Measurements from ENCODE around the gene SNED1. TPM values are rescaled to one million over a fixed set of nuclear protein-coding genes. Genes with fewer than 3 reads are reported as not detected.

SNED1 gene
- total RNA-seq, 2 experiments from 2014 or later, result 0.91 to 1.0 TPM

GRCh38 chr2:240957656-240958365 is 40.6 kb upstream of the SNED1 start:
- no peak for DNase-seq

GRCh38 chr2:240958366-240959213 is 39.8 kb upstream of the SNED1 start:
- Mint-ChIP-seq H3K4me1 (no peaks in the 10 kb centered on the region), H3K9me3 (no peaks in the 10 kb centered on the region), H3K36me3 (no peaks in the 10 kb centered on the region), H3K27me3 (no peaks in the 10 kb centered on the region), H3K4me3 (no peak overlapping the region), H3K27ac (no peak overlapping the region)
- DNase-seq, result no peak

More at GRCh38 chr2:240957656-240958365, 40.6 kb upstream of the SNED1 start:
- H3K9me3 Mint-ChIP-seq, result no peaks in the 10 kb centered on the region
- H3K27ac Mint-ChIP-seq, result no peak overlapping the region
- no peaks in the 10 kb centered on the region for H3K27me3 Mint-ChIP-seq
- H3K36me3 Mint-ChIP-seq, result no peaks in the 10 kb centered on the region
- no peak overlapping the region for H3K4me3 Mint-ChIP-seq
- H3K4me1 Mint-ChIP-seq, result no peaks in the 10 kb centered on the region

- no peaks in the 10 kb centered on the region for H3K36me3 Mint-ChIP-seq
- no peak overlapping the region for H3K4me3 Mint-ChIP-seq
- no peaks in the 10 kb centered on the region for H3K4me1 Mint-ChIP-seq
- no peak overlapping the region for H3K27ac Mint-ChIP-seq
- DNase-seq, result no peak
- no peaks in the 10 kb centered on the region for H3K27me3 Mint-ChIP-seq
- H3K9me3 Mint-ChIP-seq, result no peaks in the 10 kb centered on the region
These were observed 39.0 kb upstream of the SNED1 start for GRCh38 chr2:240959214-240959940.

GRCh38 chr2:240959941-240960308 is 38.5 kb upstream of the SNED1 start:
- Mint-ChIP-seq H3K36me3 (no peaks in the 10 kb centered on the region), H3K9me3 (no peaks in the 10 kb centered on the region), H3K4me3 (no peak overlapping the region), H3K27ac (no peak overlapping the region), H3K4me1 (no peaks in the 10 kb centered on the region), H3K27me3 (no peaks in the 10 kb centered on the region)
- DNase-seq, result no peak

- H3K4me3 Mint-ChIP-seq, result no peak overlapping the region
- no peaks in the 10 kb centered on the region for H3K4me1 Mint-ChIP-seq
- H3K27ac Mint-ChIP-seq, result no peak overlapping the region
- H3K9me3 Mint-ChIP-seq, result no peaks in the 10 kb centered on the region
- no peaks in the 10 kb centered on the region for H3K36me3 Mint-ChIP-seq
- H3K27me3 Mint-ChIP-seq, result no peaks in the 10 kb centered on the region
- DNase-seq, result no peak
These were observed 38.0 kb upstream of the SNED1 start for GRCh38 chr2:240960309-240960970.

- no peak for DNase-seq
- H3K4me1 Mint-ChIP-seq, result no peaks in the 10 kb centered on the region
- no peaks in the 10 kb centered on the region for H3K36me3 Mint-ChIP-seq
- no peaks in the 10 kb centered on the region for H3K27me3 Mint-ChIP-seq
- H3K9me3 Mint-ChIP-seq, result no peaks in the 10 kb centered on the region
- H3K27ac Mint-ChIP-seq, result no peak overlapping the region
- no peak overlapping the region for H3K4me3 Mint-ChIP-seq
These were observed 37.2 kb upstream of the SNED1 start for GRCh38 chr2:240960971-240961876.

- H3K36me3 Mint-ChIP-seq, result no peaks in the 10 kb centered on the region
- no peak for DNase-seq
- no peaks in the 10 kb centered on the region for H3K27me3 Mint-ChIP-seq
- H3K27ac Mint-ChIP-seq, result no peak overlapping the region
- H3K9me3 Mint-ChIP-seq, result no peaks in the 10 kb centered on the region
- no peaks in the 10 kb centered on the region for H3K4me1 Mint-ChIP-seq
- H3K4me3 Mint-ChIP-seq, result no peak overlapping the region
These were observed 36.5 kb upstream of the SNED1 start for GRCh38 chr2:240961910-240962299.

- H3K4me3 Mint-ChIP-seq, result no peak overlapping the region
- H3K4me1 Mint-ChIP-seq, result no peaks in the 10 kb centered on the region
- no peaks in the 10 kb centered on the region for H3K9me3 Mint-ChIP-seq
- no peak overlapping the region for H3K27ac Mint-ChIP-seq
- H3K27me3 Mint-ChIP-seq, result no peaks in the 10 kb centered on the region
- DNase-seq, result no peak
- no peaks in the 10 kb centered on the region for H3K36me3 Mint-ChIP-seq
These were observed 35.9 kb upstream of the SNED1 start for GRCh38 chr2:240962300-240963064.

GRCh38 chr2:240963065-240963867 is 35.2 kb upstream of the SNED1 start:
- Mint-ChIP-seq H3K27me3 (no peaks in the 10 kb centered on the region), H3K9me3 (no peaks in the 10 kb centered on the region), H3K4me1 (no peaks in the 10 kb centered on the region), H3K36me3 (no peaks in the 10 kb centered on the region), H3K27ac (no peak overlapping the region), H3K4me3 (no peak overlapping the region)
- no peak for DNase-seq

- H3K27ac Mint-ChIP-seq, result no peak overlapping the region
- no peak overlapping the region for H3K4me3 Mint-ChIP-seq
- no peaks in the 10 kb centered on the region for H3K4me1 Mint-ChIP-seq
- no peak for DNase-seq
- no peaks in the 10 kb centered on the region for H3K36me3 Mint-ChIP-seq
- no peaks in the 10 kb centered on the region for H3K27me3 Mint-ChIP-seq
- no peaks in the 10 kb centered on the region for H3K9me3 Mint-ChIP-seq
These were observed 34.3 kb upstream of the SNED1 start for GRCh38 chr2:240963868-240964703.

GRCh38 chr2:240964704-240965295 is 33.6 kb upstream of the SNED1 start:
- H3K4me3 Mint-ChIP-seq, result no peak overlapping the region
- H3K27me3 Mint-ChIP-seq, result no peaks in the 10 kb centered on the region
- no peaks in the 10 kb centered on the region for H3K36me3 Mint-ChIP-seq
- DNase-seq, result no peak
- no peaks in the 10 kb centered on the region for H3K4me1 Mint-ChIP-seq
- no peaks in the 10 kb centered on the region for H3K9me3 Mint-ChIP-seq
- H3K27ac Mint-ChIP-seq, result no peak overlapping the region

- Mint-ChIP-seq H3K9me3 (no peaks in the 10 kb centered on the region), H3K27ac (no peak overlapping the region), H3K36me3 (peaks cover 2% of the 10 kb centered on the region), H3K27me3 (no peaks in the 10 kb centered on the region), H3K4me1 (no peaks in the 10 kb centered on the region), H3K4me3 (no peak overlapping the region)
- no peak for DNase-seq
These were observed 33.0 kb upstream of the SNED1 start for GRCh38 chr2:240965296-240965904.
